Thyroid gland (tissue), 4 donors: ENCODE data around the gene YIPF1.
"Not testable (repeated sequence)": the region's sequence is repeated elsewhere in the genome, so short reads cannot be mapped to it uniquely, and the experiment has no call there.

Experiments
- CTCF ChIP-seq, 6 experiments: fragments of 200-600 bp in 3 of 6; fragments of 450-650 bp in 3 of 6; sonication (generic) in 3 of 6; IDR thresholded peaks; one replicate each; pipeline ENCODE4 v1.5.1; 2016 to 2019; ENCODE audit warnings: antibody characterized with exemption in 6 of 6, mild to moderate bottlenecking in 2 of 6, inconsistent platforms in 1 of 6, moderate library complexity in 1 of 6
- POLR2A ChIP-seq, 2 donors: fragments of 450-650 bp; IDR thresholded peaks; one replicate each; pipeline ENCODE4 v1.6.1; 2017; ENCODE audit warnings: antibody characterized with exemption in 2 of 2, mild to moderate bottlenecking in 2 of 2, moderate library complexity in 1 of 2

- TF ChIP-seq CTCF, POLR2A (IDR thresholded peaks at IDR 0.05): not testable (repeated sequence)
Measured at GRCh38 chr1:53816584-53816983, 73.0 kb downstream of the YIPF1 start.
